Ectodermal cell (in vitro differentiated cells): ENCODE measurements around the gene MTAP.
A peak's percentile ranks its signal among the peaks of the same experiment; 100 is the strongest.

Source experiments
- H3K27ac ChIP-seq: 2 replicates; pipeline ENCODE4 v1.7.0; 2013; ENCODE audit warnings: mild to moderate bottlenecking, low read depth, low read length; ENCODE audit not compliant: insufficient read depth, poor library complexity, severe bottlenecking
- H3K27me3 ChIP-seq: 2 replicates; pipeline ENCODE4 v1.7.0; 2013; ENCODE audit warnings: mild to moderate bottlenecking, low read length; ENCODE audit not compliant: insufficient read depth, control insufficient read depth, poor library complexity, severe bottlenecking
- H3K36me3 ChIP-seq: one replicate; pipeline ENCODE4 v1.7.0; 2013; ENCODE audit warnings: low read length; ENCODE audit not compliant: control insufficient read depth, insufficient read depth
- H3K4me1 ChIP-seq: one replicate; pipeline ENCODE4 v1.7.0; 2013; ENCODE audit warnings: low read length; ENCODE audit not compliant: control insufficient read depth, insufficient read depth
- H3K4me3 ChIP-seq: 2 replicates; pipeline ENCODE4 v1.7.0; 2013; ENCODE audit warnings: low read depth, low read length, control low read depth; ENCODE audit not compliant: insufficient read depth
- H3K9me3 ChIP-seq: 2 replicates; pipeline ENCODE4 v1.7.0; 2013; ENCODE audit warnings: mild to moderate bottlenecking, low read length, moderate library complexity; ENCODE audit not compliant: control insufficient read depth
- WGBS, 2 experiments: methylation state at CpG; one replicate each; pipeline ENCODE4 v1.1.7; 2013; ENCODE audit warnings: missing lambda C conversion rate in 2 of 2; 5-methylcytosine and 5-hydroxymethylcytosine counted together

Gene MTAP

DNA sequence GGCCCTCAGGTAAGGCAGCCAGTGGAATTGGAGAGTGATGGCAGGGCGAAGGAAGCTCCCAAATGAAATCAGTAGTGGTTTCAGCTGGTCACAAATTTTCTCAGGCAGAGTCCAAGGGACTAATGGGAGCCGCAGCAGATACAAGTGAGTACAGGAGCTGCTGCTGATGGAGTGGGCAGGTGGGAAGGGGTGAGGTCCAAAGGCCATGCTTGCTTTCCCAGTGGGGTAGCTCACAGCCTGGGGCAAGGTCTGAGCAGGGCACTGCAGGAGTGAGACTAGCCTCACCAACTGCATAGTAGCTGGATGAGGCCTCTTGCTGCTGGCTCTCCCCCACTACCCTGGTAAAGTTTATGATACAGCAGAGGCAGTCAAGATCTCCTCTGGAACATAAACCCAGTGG is 38.2 kb downstream of the MTAP start:
- Histone ChIP-seq H3K36me3 (peaks cover 46% of the 10 kb centered on the region), H3K27ac (no peak overlapping the region), H3K4me3 (no peak overlapping the region), H3K4me1 (no peaks in the 10 kb centered on the region), H3K27me3 (no peaks in the 10 kb centered on the region), H3K9me3 (no peaks in the 10 kb centered on the region)
- 44 to 49% methylated on average over 2 of the region's 2 CpGs for WGBS, 2 experiments

GRCh38 chr9:21841133-21841532 is 38.7 kb downstream of the MTAP start:
- Histone ChIP-seq H3K27me3 (no peaks in the 10 kb centered on the region), H3K27ac (no peak overlapping the region), H3K4me1 (no peaks in the 10 kb centered on the region), H3K36me3 (peaks cover 46% of the 10 kb centered on the region), H3K9me3 (no peaks in the 10 kb centered on the region), H3K4me3 (no peak overlapping the region)
- WGBS, 2 experiments = 89 to 92% methylated on average over 1 of the region's 1 CpG

DNA sequence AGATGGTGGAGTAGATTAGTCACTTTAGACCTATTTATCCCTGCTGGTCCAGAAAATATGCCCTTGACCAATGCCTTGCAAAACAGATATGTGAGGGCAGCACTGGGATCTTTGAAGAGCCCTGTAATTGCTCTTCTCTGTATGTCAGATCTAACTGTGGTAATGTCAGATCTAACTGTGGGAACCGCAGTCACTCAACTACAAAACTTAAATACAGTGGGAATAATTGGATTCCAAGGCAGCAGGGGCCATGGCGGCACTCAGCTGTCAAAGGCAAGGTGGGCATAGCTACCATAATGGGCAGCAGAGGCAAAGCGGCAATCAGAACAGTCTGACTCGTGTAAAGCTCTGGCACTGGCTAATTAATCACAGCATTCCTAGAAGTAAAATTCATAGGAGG is 46.2 kb downstream of the MTAP start:
- Histone ChIP-seq H3K4me3 (no peak overlapping the region), H3K4me1 (no peaks in the 10 kb centered on the region), H3K27ac (no peak overlapping the region), H3K9me3 (no peaks in the 10 kb centered on the region), H3K27me3 (no peaks in the 10 kb centered on the region), H3K36me3 (peaks cover 8% of the 10 kb centered on the region)
- 93 to 96% methylated on average over 4 of the region's 4 CpGs for WGBS, 2 experiments

DNA sequence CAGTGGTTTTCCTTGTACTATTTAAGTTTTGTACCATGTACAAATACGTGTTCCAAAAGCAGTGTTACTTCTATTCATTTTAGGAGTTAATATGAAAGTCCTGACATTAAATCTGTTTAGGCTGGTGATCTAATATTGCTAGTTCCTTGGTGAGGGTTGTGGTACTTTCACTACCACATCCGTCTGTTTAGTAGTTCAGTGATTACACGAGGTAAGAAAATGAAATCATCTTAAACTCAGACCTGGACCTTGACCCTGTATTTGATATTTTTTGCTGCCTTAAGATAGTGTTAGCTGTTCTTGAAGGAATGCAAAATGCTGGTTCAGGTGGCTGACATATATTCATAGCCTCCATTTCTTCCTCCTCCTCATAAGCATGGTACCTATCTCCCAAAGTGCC is 50.3 kb downstream of the MTAP start:
- no peaks in the 10 kb centered on the region for H3K27me3 ChIP-seq
- H3K4me1 ChIP-seq = no peaks in the 10 kb centered on the region
- H3K4me3 ChIP-seq = no peak overlapping the region
- peaks cover 13% of the 10 kb centered on the region for H3K36me3 ChIP-seq
- no peak overlapping the region for H3K27ac ChIP-seq
- 92 to 97% methylated on average over 3 of the region's 3 CpGs for WGBS, 2 experiments
- no peaks in the 10 kb centered on the region for H3K9me3 ChIP-seq

GRCh38 chr9:21853414-21853813 is 51.0 kb downstream of the MTAP start:
- 86 to 95% methylated on average over 2 of the region's 2 CpGs for WGBS, 2 experiments
- H3K27ac ChIP-seq = no peak overlapping the region
- H3K36me3 ChIP-seq = peaks cover 14% of the 10 kb centered on the region
- H3K27me3 ChIP-seq = no peaks in the 10 kb centered on the region
- no peak overlapping the region for H3K4me3 ChIP-seq
- no peaks in the 10 kb centered on the region for H3K4me1 ChIP-seq
- H3K9me3 ChIP-seq = no peaks in the 10 kb centered on the region

DNA sequence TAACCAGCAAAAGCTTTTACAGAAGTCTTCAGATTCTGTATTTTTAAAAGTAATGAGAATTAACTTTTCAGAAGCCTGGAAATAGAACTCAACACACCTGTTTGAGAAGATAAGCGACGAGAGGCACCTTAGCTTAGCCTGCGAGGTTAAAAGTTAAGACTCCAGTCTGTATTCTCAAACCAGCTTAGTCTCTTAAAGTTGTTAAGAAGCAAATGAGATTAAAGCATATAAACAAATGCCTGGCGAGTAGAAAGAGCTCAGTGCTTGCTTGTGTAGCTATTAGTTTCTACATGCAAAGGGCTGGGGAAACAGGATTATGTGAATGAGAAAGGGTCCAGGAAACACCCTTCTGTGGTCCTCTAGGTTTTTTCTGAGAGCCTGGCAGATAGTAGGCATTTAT is 51.7 kb downstream of the MTAP start:
- Histone ChIP-seq H3K4me3 (no peak overlapping the region), H3K36me3 (peaks cover 18% of the 10 kb centered on the region), H3K27ac (peak overlapping the region; percentile 17), H3K4me1 (no peaks in the 10 kb centered on the region), H3K9me3 (no peaks in the 10 kb centered on the region), H3K27me3 (no peaks in the 10 kb centered on the region)
- 91% methylated on average over 4 of the region's 4 CpGs for WGBS, 2 experiments

DNA sequence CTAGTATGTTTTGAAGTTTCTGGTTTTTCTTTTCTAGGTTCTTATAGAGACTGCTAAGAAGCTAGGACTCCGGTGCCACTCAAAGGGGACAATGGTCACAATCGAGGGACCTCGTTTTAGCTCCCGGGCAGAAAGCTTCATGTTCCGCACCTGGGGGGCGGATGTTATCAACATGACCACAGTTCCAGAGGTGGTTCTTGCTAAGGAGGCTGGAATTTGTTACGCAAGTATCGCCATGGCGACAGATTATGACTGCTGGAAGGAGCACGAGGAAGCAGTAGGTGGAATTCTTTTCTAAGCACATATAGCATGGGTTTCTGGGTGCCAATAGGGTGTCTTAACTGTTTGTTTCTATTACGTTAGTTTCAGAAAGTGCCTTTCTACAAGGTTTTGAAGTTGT is 52.2 kb downstream of the MTAP start:
- Histone ChIP-seq H3K9me3 (no peaks in the 10 kb centered on the region), H3K4me1 (no peaks in the 10 kb centered on the region), H3K36me3 (peaks cover 20% of the 10 kb centered on the region), H3K4me3 (no peak overlapping the region), H3K27me3 (no peaks in the 10 kb centered on the region), H3K27ac (no peak overlapping the region)
- WGBS, 2 experiments = 90 to 94% methylated on average over 11 of the region's 11 CpGs

DNA sequence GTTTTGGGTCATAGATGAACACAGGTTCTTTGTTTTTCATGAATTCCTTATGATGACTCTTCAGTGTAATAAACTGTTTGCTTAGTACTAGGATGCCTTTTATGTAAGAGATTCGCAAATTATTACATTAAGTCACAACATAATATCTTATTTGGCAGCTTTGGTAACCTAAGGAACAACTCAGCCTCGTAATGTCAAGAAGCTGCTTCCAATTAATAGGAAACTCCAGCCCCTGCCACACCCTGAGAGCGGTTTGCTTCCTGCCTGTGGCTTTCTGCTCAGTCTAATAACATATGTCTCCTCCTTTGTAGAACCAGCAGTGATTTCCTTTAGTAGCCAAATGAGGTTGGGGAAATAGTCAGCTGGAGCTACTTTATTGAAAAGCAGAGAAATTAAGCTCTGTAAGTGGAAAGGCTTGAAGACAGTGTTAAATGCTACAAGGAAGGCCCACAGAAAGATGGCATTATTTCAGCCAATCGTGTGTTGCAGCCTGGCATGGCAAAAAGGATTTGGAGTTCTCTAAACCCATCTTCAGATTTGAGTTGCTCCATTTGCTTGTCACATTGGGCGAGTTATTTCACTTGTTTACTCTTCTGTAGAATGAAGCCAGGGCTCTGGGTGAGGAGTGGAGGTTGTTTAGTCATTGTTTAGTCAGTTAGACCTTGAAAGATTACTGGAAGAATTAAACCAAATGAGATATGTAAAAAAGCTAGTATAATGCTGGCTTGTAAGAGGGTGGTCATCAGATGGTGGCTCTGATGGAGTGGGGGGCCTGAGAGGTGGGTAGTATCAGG is 54.1 kb downstream of the MTAP start:
- no peaks in the 10 kb centered on the region for H3K27me3 ChIP-seq
- no peak overlapping the region for H3K4me3 ChIP-seq
- H3K9me3 ChIP-seq = no peaks in the 10 kb centered on the region
- no peaks in the 10 kb centered on the region for H3K4me1 ChIP-seq
- 94 to 96% methylated on average over 5 of the region's 5 CpGs for WGBS, 2 experiments
- no peak overlapping the region for H3K27ac ChIP-seq
- peaks cover 22% of the 10 kb centered on the region for H3K36me3 ChIP-seq

- Histone ChIP-seq H3K27me3 (no peaks in the 10 kb centered on the region), H3K9me3 (no peaks in the 10 kb centered on the region), H3K27ac (no peak overlapping the region), H3K4me1 (no peaks in the 10 kb centered on the region), H3K4me3 (no peak overlapping the region), H3K36me3 (peaks cover 14% of the 10 kb centered on the region)
- 100% methylated on average over 1 of the region's 1 CpG for WGBS, 2 experiments
These were observed 60.4 kb downstream of the MTAP start for GRCh38 chr9:21862871-21863270.

- Histone ChIP-seq H3K9me3 (no peaks in the 10 kb centered on the region), H3K4me1 (no peaks in the 10 kb centered on the region), H3K27ac (no peak overlapping the region), H3K4me3 (no peak overlapping the region), H3K36me3 (peaks cover 3% of the 10 kb centered on the region), H3K27me3 (no peaks in the 10 kb centered on the region)
- WGBS, 2 experiments = 94 to 95% methylated on average over 5 of the region's 5 CpGs
These were observed 62.1 kb downstream of the MTAP start for GRCh38 chr9:21864505-21864904.
